Bronchial epithelial cell (primary cell): Measurements from ENCODE around the gene CDC37L1. TPM values are rescaled to one million over a fixed set of nuclear protein-coding genes. Genes with fewer than 3 reads are reported as not detected.

ENCODE experiments used
- DNase-seq: peaks from one replicate; pipeline ENCODE4 v3.0.0-alpha.2; 2010; ENCODE audit warnings: low read depth
- FAIRE-seq: peaks from 2 replicates; lab custom pipeline; 2011; peaks lifted over from hg19 to GRCh38; lab: Jason Lieb, UNC
- H3K27me3 ChIP-seq: 2 replicates; pipeline ENCODE4 v1.5.1; 2011; ENCODE audit warnings: low read length; ENCODE audit not compliant: control insufficient read depth, insufficient read depth
- H3K36me3 ChIP-seq: 2 replicates; pipeline ENCODE4 v1.5.1; 2011; ENCODE audit warnings: low read length; ENCODE audit not compliant: control insufficient read depth, insufficient read depth
- H3K4me3 ChIP-seq: 2 replicates; pipeline ENCODE4 v1.5.1; 2011; ENCODE audit warnings: mild to moderate bottlenecking, low read depth, low read length, control low read depth
- CTCF ChIP-seq: IDR thresholded peaks from 2 replicates; pipeline ENCODE4 v1.5.1; 2011; ENCODE audit warnings: mild to moderate bottlenecking, moderate library complexity, low read length, control low read depth, inconsistent platforms; ENCODE audit not compliant: insufficient read depth, severe bottlenecking
- total RNA-seq: library from RNA; depleted of rRNA; stranded (reverse); fragments of >200 nt; gene quantifications from 2 replicates; pipeline ENCODE4 v1.2.1, GENCODE V29; 2014

The CDC37L1 gene
- total RNA-seq, 1 donor from 2014 or later: 14.0 TPM

GRCh38 chr9:4755026-4755609 lies 75.7 kb downstream of the CDC37L1 start:
- H3K4me3 ChIP-seq: no peak overlapping the region
- no peaks in the 10 kb centered on the region for H3K27me3 ChIP-seq
- no peak for DNase-seq
- no peak for TF ChIP-seq CTCF
- no peak for FAIRE-seq
- H3K36me3 ChIP-seq: no peaks in the 10 kb centered on the region

GRCh38 chr9:4756420-4756819 lies 77.1 kb downstream of the CDC37L1 start:
- Histone ChIP-seq H3K4me3 (no peak overlapping the region), H3K36me3 (no peaks in the 10 kb centered on the region), H3K27me3 (no peaks in the 10 kb centered on the region)
- DNase-seq (no peak), FAIRE-seq (no peak)
- TF ChIP-seq CTCF: no peak

Other genes starting within 250 kb of the CDC37L1 start
- gene SLC1A1, start 189.1 kb upstream of the CDC37L1 start, total RNA-seq: 1.1 and 1.4 TPM in 2 replicates
- gene PLPP6, start 17.3 kb upstream of the CDC37L1 start, total RNA-seq: 5.9 and 6.1 TPM in 2 replicates
- gene SPATA6L, start 13.1 kb upstream of the CDC37L1 start, total RNA-seq: 2.6 and 6.5 TPM in 2 replicates
- gene AK3, start 61.6 kb downstream of the CDC37L1 start, total RNA-seq: 59.5 and 80.5 TPM in 2 replicates
- 13.2 and 21.9 TPM in 2 replicates for gene RCL1, start 113.4 kb downstream of the CDC37L1 start, total RNA-seq